K562 (cell line): Measurements from ENCODE around the gene PROK1. TPM values are rescaled to one million over a fixed set of nuclear protein-coding genes. Genes with fewer than 3 reads are reported as not detected.

ENCODE experiments used
- BCOR ChIP-seq: fragments of 450-650 bp; IDR thresholded peaks from 2 replicates; pipeline ENCODE4 v1.6.1; 2016
- C11orf30 ChIP-seq: fragments of 450-650 bp; IDR thresholded peaks from 2 replicates; pipeline ENCODE4 v1.6.1; 2016; ENCODE audit warnings: low read depth, mild to moderate bottlenecking
- ELF2 ChIP-seq: fragments of 250-450 bp; sonication (Bioruptor Pico); IDR thresholded peaks from 2 replicates; pipeline ENCODE4 v1.5.0; 2021; ENCODE audit warnings: mild to moderate bottlenecking
- ESRRA ChIP-seq: fragments of 450-650 bp; IDR thresholded peaks from 2 replicates; pipeline ENCODE4 v1.6.1; 2014; ENCODE audit warnings: low read depth, mild to moderate bottlenecking, moderate library complexity, borderline replicate concordance
- HDAC3 ChIP-seq: fragments of 450-650 bp; IDR thresholded peaks from 2 replicates; pipeline ENCODE4 v1.6.1; 2018; ENCODE audit warnings: borderline replicate concordance, mild to moderate bottlenecking, moderate library complexity; ENCODE audit not compliant: partially characterized antibody
- HSF4 ChIP-seq: fragments of 250-450 bp; sonication (Bioruptor Pico); IDR thresholded peaks from 2 replicates; pipeline ENCODE4 v2.1.2; 2022; ENCODE audit warnings: mild to moderate bottlenecking, moderate library complexity, borderline replicate concordance
- KDM1A ChIP-seq, 2 experiments: fragments of 450-650 bp; IDR thresholded peaks; 2 replicates each; pipeline ENCODE4 v1.6.1; 2016; ENCODE audit warnings: mild to moderate bottlenecking in 2 of 2
- KLF16 ChIP-seq: IDR thresholded peaks from 2 replicates; pipeline ENCODE4 v1.6.1; 2016; ENCODE audit warnings: antibody characterized with exemption
- MTA3 ChIP-seq: fragments of 450-650 bp; formaldehyde crosslinking; IDR thresholded peaks from 2 replicates; pipeline ENCODE4 v1.6.1; 2017; ENCODE audit warnings: mild to moderate bottlenecking, borderline replicate concordance
- MYNN ChIP-seq, 2 experiments: sonication (generic); formaldehyde crosslinking in 1 of 2; IDR thresholded peaks; 2 replicates each; pipeline versions ENCODE4 v1.5.0 to v1.6.1; 2016 to 2020; ENCODE audit warnings: antibody characterized with exemption in 1 of 2, missing genetic modification reagents in 1 of 2
- NCOA1 ChIP-seq: fragments of 450-650 bp; IDR thresholded peaks from 2 replicates; pipeline ENCODE4 v1.6.1; 2016; ENCODE audit warnings: low read depth
- NCOR1 ChIP-seq: fragments of 450-650 bp; IDR thresholded peaks from 2 replicates; pipeline ENCODE4 v1.6.1; 2016; ENCODE audit warnings: mild to moderate bottlenecking, moderate library complexity
- NR2C1 ChIP-seq, 2 experiments: fragments of 450-650 bp; IDR thresholded peaks; 2 replicates each; pipeline ENCODE4 v1.6.1; 2017; ENCODE audit warnings: mild to moderate bottlenecking in 2 of 2, antibody characterized with exemption in 1 of 2, inconsistent platforms in 1 of 2, missing compliant biosample characterization in 1 of 2, missing genetic modification characterization in 1 of 2
- SMARCE1 ChIP-seq: fragments of 450-650 bp; IDR thresholded peaks from 2 replicates; pipeline ENCODE4 v1.7.1; 2016; ENCODE audit warnings: mild to moderate bottlenecking
- TAL1 ChIP-seq: fragments of 450-650 bp; IDR thresholded peaks from 2 replicates; pipeline ENCODE4 v1.6.1; 2016; ENCODE audit warnings: mild to moderate bottlenecking
- ZNF431 ChIP-seq: sonication (generic); formaldehyde crosslinking; IDR thresholded peaks from 2 replicates; pipeline ENCODE4 v1.8.0; 2022; ENCODE audit warnings: mild to moderate bottlenecking, missing genetic modification reagents
- polyA plus RNA-seq, 8 experiments: library from polyadenylated mRNA; depleted of rRNA in 4 of 8; stranded (reverse) in 5 of 8; unstranded in 3 of 8; fragments of >200 nt; fragmentation: Nextera tagmentation in 2 of 8; fragmentation: Illumina TruSeq in 1 of 8; extraction: Ambion mirVana in 2 of 8; extraction: Trizol in 1 of 8; gene quantifications; 2 replicates each; pipeline versions ENCODE4 v1.2.1 to v1.2.3, GENCODE V29; 2011 to 2014; ENCODE audit warnings: inconsistent platforms in 1 of 8, missing spikeins in 1 of 8
- total RNA-seq, 7 experiments: library from RNA; depleted of rRNA in 6 of 7; stranded (reverse); fragments of >200 nt in 6 of 7; fragmentation: Illumina TruSeq in 2 of 7; extraction: Trizol in 2 of 7; gene quantifications; 2 replicates each; pipeline versions ENCODE4 v1.2.1 to v1.2.3, GENCODE V29; 2011 to 2021; ENCODE audit warnings: low replicate concordance in 1 of 7
- TF ChIP-seq, protein P1 (sequence below): fragments of 250-450 bp; sonication (Bioruptor Pico); IDR thresholded peaks from 2 replicates; pipeline ENCODE4 v1.8.0; 2021; ENCODE audit warnings: borderline replicate concordance, mild to moderate bottlenecking, moderate library complexity; ENCODE audit not compliant: poor library complexity, severe bottlenecking
- TF ChIP-seq, protein P2 (sequence below): fragments of 250-450 bp; sonication (Bioruptor Pico); IDR thresholded peaks from 2 replicates; pipeline ENCODE4 v1.5.0; 2021; ENCODE audit warnings: mild to moderate bottlenecking, borderline replicate concordance
- TF ChIP-seq, protein P3 (sequence below), 2 experiments: fragments of 450-650 bp; conservative IDR thresholded peaks; 2 replicates each; pipeline ENCODE4 v1.6.1; 2017; ENCODE audit warnings: mild to moderate bottlenecking in 2 of 2, moderate library complexity in 2 of 2
- TF ChIP-seq, protein P4 (sequence below): fragments of 150-350 bp; conservative IDR thresholded peaks from 2 replicates; pipeline ENCODE4 v1.6.1; 2014; ENCODE audit warnings: low read length
- TF ChIP-seq, protein P5 (sequence below): sonication (generic); formaldehyde crosslinking; IDR thresholded peaks from 2 replicates; pipeline ENCODE4 v1.8.0; 2022; ENCODE audit warnings: missing genetic modification reagents, mild to moderate bottlenecking, moderate library complexity, borderline replicate concordance

The PROK1 gene
- total and polyA plus RNA-seq, 9 of the 15 experiments (the other 6 are each of a cell fraction or from before 2014, with no cell fraction given): 0.15 TPM; not detected in 8

DNA sequence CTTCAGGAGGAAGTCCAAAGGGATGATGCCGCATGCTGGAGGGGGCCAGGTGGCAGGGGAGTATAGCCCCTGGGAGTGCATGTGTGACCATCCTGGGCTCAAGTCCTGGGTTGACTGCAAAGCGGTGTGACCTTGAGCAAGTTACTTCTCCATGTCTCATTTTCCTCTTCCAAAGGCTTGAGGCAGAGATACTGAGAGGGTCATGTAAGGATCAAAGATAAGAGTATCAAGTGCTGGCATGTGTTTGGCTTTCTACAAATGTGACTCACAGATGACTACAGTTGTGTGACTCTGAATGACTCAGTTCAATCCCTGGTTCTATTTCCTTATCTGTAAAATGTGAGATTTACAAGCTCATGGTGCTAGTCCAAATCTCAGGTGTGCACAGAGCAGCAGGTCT lies 26.1 kb downstream of the PROK1 start (continued):
- TF ChIP-seq MYNN (IDR thresholded peaks at IDR 0.05): 0 out of 2 replicates have a peak, but pooled peaks have one; percentile 22
- no peak for TF ChIP-seq MYNN (CRISPR knock-in tag; IDR thresholded peaks at IDR 0.05)
- TF ChIP-seq BCOR: peak; percentile 32; the same call in 1 of the 2 replicates
- peak; percentile 99 for TF ChIP-seq KDM1A (IDR thresholded peaks at IDR 0.05)
- no peak for TF ChIP-seq NR2C1 (IDR thresholded peaks at IDR 0.05)
- TF ChIP-seq NR2C1 (tag; IDR thresholded peaks at IDR 0.05): peak; percentile 61; the same call in 1 of the 2 replicates
- no peak for TF ChIP-seq ELF2
- TF ChIP-seq KLF16: peak; percentile 71
- TF ChIP-seq, protein P1, sequence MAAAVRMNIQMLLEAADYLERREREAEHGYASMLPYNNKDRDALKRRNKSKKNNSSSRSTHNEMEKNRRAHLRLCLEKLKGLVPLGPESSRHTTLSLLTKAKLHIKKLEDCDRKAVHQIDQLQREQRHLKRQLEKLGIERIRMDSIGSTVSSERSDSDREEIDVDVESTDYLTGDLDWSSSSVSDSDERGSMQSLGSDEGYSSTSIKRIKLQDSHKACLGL (CRISPR knock-in tag): no peak
- peak; percentile 22 for TF ChIP-seq HDAC3
- TF ChIP-seq, protein P2, sequence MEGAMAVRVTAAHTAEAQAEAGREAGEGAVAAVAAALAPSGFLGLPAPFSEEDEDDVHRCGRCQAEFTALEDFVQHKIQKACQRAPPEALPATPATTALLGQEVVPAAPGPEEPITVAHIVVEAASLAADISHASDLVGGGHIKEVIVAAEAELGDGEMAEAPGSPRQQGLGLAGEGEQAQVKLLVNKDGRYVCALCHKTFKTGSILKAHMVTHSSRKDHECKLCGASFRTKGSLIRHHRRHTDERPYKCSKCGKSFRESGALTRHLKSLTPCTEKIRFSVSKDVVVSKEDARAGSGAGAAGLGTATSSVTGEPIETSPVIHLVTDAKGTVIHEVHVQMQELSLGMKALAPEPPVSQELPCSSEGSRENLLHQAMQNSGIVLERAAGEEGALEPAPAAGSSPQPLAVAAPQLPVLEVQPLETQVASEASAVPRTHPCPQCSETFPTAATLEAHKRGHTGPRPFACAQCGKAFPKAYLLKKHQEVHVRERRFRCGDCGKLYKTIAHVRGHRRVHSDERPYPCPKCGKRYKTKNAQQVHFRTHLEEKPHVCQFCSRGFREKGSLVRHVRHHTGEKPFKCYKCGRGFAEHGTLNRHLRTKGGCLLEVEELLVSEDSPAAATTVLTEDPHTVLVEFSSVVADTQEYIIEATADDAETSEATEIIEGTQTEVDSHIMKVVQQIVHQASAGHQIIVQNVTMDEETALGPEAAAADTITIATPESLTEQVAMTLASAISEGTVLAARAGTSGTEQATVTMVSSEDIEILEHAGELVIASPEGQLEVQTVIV (CRISPR knock-in tag): no peak
- TF ChIP-seq, protein P3, sequence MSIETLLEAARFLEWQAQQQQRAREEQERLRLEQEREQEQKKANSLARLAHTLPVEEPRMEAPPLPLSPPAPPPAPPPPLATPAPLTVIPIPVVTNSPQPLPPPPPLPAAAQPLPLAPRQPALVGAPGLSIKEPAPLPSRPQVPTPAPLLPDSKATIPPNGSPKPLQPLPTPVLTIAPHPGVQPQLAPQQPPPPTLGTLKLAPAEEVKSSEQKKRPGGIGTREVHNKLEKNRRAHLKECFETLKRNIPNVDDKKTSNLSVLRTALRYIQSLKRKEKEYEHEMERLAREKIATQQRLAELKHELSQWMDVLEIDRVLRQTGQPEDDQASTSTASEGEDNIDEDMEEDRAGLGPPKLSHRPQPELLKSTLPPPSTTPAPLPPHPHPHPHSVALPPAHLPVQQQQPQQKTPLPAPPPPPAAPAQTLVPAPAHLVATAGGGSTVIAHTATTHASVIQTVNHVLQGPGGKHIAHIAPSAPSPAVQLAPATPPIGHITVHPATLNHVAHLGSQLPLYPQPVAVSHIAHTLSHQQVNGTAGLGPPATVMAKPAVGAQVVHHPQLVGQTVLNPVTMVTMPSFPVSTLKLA (conservative IDR thresholded peaks at IDR 0.05): peak in 1 of 2 experiments; percentile 48; a peak in 1 of 4 replicates
- peak; percentile 90 for TF ChIP-seq SMARCE1
- TF ChIP-seq NCOR1: peak; percentile 70
- TF ChIP-seq, protein P4, sequence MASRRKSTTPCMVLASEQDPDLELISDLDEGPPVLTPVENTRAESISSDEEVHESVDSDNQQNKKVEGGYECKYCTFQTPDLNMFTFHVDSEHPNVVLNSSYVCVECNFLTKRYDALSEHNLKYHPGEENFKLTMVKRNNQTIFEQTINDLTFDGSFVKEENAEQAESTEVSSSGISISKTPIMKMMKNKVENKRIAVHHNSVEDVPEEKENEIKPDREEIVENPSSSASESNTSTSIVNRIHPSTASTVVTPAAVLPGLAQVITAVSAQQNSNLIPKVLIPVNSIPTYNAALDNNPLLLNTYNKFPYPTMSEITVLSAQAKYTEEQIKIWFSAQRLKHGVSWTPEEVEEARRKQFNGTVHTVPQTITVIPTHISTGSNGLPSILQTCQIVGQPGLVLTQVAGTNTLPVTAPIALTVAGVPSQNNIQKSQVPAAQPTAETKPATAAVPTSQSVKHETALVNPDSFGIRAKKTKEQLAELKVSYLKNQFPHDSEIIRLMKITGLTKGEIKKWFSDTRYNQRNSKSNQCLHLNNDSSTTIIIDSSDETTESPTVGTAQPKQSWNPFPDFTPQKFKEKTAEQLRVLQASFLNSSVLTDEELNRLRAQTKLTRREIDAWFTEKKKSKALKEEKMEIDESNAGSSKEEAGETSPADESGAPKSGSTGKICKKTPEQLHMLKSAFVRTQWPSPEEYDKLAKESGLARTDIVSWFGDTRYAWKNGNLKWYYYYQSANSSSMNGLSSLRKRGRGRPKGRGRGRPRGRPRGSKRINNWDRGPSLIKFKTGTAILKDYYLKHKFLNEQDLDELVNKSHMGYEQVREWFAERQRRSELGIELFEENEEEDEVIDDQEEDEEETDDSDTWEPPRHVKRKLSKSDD: no peak
- TF ChIP-seq ESRRA: peak; percentile 79
- no peak for TF ChIP-seq MTA3
- TF ChIP-seq HSF4 (CRISPR knock-in tag): no peak
- no peak for TF ChIP-seq ZNF431 (CRISPR knock-in tag)
- TF ChIP-seq, protein P5, sequence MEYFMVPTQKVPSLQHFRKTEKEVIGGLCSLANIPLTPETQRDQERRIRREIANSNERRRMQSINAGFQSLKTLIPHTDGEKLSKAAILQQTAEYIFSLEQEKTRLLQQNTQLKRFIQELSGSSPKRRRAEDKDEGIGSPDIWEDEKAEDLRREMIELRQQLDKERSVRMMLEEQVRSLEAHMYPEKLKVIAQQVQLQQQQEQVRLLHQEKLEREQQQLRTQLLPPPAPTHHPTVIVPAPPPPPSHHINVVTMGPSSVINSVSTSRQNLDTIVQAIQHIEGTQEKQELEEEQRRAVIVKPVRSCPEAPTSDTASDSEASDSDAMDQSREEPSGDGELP: peak; percentile 12; the same call in 1 of the 2 replicates
- peak; percentile 75 for TF ChIP-seq TAL1
- peak; percentile 70 for TF ChIP-seq NCOA1
- TF ChIP-seq C11orf30: peak; percentile 16; the same call in 1 of the 2 replicates
